NCI-H526 (cell line): ENCODE results near the gene PIANP.

ENCODE experiments used
- DNase-seq, 2 experiments: peaks; one replicate each; lab custom pipeline; 2025; lab: John Stamatoyannopoulos, UW

Gene PIANP

DNA sequence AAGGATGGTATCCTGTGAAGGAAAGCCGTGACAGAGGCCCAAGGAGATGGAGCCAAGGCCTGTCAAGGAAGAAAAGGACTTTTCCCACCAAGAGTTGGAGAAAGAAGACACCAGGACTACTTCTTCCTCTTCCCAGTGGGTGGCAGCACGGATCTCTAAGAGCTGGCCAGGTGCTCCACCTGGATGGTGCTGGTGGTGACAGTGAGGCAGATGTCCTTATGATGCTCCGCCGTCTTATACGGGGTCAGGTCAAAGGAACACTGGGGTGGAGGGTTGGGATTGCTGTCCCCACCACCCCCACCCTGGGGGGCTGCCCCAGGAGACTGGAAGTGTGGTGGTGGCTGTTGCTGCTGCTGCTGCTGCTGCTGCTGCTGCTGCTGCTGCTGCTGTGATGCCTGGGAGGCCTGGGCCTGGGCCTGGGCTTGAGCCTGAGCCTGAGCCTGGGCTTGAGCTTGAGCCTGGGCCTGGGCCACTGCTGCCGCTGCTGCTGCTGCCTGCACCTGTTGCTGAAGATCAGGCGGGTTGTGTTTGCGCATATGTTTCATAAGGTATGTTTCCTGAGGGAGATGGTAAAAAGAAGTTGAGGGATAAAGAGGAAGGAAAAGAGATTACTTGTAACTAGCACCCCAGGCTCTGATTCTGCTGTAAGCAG, 32.9 kb downstream of the PIANP start:
- peak in 1 of 2 experiments; percentile 54 for DNase-seq

DNA sequence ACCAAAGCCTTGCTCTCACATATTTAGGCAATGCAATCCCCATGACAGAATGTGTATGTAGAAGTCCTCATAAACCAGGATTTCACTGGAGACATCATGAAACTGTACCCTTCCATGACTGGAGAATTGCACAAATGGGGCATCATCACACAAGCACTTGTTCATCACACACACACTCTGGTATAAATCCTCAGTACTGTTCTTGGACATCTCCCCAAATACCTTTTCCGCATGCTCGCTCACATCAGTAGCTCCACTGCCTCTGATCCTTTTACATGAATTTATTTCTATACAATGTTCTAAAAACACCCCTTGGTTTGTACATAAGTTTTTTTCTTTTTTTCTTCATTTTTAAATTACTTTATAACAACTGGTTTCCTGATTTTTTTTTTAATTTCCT, 34.4 kb downstream of the PIANP start:
- no peak for DNase-seq

DNA sequence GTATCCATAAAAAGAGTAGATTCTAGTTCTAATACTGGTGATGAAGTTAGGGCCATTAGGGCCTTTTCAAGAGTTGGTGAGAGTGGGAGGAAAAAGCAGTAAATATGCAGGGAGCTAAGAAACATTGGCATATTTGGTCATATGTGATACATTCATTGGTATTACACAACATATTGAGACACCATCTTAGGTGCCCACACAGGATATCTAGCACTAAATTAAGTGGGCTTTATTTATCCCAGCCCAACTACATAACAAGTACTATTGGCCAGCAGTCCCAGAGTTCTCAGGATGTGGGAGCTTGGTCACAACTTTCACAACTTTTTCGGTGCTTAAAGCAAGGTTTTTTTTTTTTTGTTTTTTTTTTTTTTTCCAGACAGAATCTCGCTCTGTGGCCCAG, 35.7 kb downstream of the PIANP start:
- no peak for DNase-seq

DNA sequence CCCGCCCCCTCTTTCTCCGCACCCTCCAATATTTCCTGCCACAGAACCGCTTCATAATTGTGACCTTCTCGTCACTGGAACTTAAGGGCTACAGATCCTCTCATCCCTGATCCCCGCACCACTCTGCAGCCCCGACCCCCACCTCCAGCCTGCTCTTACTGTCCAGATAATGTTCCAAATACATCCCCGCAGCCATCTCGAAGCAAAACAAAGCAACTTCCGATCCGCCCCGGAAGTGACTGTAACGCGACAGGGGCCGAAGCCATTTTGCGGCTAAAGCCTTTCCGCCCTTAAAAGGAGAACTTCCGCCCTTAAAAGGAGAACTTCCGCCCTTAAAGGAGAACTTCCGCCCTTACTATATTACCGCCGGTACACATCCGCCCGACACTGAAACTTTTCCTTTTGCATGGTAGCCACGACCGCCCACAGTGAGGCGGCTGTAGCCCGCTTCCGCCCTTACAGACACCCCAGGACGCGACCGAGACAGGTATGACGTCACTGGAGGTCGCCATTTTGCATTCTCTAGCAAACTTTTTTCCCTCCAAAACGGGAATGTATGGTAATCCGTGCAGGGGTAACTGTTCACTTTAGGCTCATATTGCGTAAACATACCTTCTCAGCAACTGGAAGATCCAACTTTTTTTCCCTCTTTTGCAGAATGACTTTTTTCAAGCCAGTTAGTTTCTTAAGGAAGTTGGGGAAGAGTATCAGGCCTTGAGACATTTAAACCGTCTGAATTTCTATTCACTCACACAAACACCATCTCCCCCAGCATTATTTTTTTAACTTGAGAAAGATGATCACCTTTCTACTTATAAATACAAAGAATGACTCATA, 37.5 kb downstream of the PIANP start, which contains the start of gene ING4:
Gene ING4, minus strand, starts transcription at position 214 of the 837 bp plus-strand sequence. Its CDS starts 18 bp downstream, at position 196.
- peak; percentile 99 for DNase-seq

DNA sequence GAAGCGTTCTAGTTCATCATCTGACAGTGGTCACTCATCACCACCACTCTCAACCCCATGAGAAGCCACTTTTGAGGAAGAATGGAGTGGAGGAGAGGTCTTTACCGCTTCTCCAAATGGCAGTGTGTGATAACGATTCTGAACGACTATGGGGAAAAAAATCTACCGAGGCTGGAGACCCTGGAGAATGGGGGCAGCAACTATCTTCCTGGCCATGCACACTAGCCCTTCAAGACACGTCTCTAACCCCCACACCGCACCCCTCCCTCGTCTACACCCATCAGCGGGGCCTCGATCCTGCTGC, 38.1 kb downstream of the PIANP start:
- no peak for DNase-seq

DNA sequence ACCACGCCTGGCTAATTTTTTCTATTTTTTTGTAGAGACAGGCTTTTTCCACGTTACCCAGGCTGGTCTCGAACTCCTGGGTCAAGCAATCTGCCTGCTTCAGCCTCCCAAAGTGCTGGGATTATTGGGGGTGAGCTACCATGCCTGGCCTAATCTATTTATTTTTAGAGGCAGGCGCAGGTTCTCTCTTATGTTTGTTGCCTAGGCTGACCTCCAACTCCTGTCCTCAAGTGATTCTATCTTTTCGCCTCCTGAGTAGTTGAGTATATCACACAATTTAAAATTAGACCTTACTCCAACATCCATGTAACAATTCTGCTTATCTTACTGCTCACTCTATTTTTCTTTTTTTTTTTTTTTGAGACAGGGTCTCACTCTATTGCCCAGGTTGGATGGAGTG, 46.6 kb downstream of the PIANP start:
- no peak for DNase-seq

DNA sequence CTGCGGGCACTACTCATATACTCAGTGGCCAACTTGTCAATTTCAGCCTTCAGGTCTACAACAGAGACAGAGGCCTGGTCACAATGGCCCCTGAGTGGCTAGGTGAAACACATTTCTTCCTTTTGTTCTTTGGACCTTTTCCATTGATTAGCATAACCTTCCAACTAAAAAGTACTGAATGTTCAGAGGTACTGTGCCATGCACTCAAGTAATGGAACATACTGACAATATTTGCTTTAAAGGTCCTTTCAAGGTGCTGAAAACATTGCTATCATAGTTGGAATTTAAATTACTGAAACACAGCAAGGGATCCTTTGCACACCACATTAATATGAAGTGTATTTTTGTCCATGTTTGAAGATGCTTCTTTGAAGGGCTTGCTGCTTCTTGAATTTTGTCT, 47.3 kb downstream of the PIANP start:
- no peak for DNase-seq

DNA sequence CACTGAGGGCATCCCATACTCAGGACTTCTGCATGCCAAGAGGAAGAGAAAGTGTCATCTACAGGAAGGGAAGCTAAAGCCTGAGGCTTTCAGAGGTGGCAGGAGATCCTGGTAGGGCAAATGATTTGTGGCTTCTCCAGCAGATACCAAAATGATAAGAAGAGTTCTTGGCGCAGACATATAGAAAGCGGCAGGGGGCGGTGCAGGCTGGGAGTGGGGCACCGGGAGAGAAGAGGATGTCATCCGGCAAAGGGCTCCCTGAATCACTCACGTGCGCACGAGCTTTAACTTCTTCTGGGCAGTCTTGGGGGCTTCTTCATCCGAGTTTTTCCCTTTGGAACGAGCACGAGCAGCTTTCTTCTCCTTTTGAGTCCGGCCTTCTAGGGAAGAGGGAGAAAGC, 48.2 kb downstream of the PIANP start:
- DNase-seq = no peak

DNA sequence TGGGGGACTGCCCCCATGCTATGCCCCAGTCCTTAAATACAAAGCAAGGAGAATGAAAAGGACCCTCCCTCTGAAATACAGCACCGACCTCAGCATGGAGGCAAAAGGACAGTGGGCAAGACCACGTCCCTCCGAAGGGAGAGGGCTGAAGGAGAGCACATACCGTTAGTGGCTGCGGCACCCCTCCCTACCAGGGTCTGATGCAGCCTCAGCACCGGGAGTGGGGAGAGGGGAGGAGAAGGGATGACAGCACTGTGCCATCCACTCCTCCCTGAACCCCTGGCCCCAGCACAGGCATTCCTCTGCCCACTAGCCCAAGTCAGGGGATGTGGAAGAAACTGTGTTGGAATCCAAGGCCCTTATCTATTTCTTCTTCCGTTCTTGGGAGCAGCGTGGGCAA, 49.8 kb downstream of the PIANP start:
- no peak for DNase-seq

DNA sequence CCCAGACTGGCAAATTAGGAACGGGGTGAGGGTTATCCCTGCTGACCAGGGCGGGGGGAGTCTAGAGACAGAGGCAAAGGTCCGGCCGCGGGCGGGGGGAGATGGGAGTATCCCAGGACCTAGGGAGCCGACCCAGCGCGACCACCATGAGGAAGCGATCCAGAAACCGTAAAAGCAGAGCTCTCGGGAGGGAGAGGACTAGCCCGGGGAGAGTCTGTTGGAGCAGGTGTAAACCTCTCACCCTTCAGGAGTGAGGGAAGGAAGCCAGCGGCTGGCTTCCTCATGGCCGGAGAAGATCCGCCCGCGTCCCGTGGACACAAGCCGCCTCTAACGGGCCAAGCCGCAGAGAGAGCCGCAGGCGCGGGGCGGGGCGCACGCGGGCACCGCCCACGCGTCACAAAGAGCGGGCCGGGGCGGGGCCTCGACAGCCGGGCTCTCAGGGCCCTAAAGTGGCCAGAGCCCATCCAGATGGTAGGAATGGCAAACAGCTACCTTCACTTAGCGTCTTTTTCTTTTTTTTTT, 53.5 kb downstream of the PIANP start, which contains the start of gene ACRBP:
Gene ACRBP, minus strand, starts transcription at position 350 of the 522 bp plus-strand sequence. Its CDS starts 66 bp downstream, at position 284.
- DNase-seq = peak in 1 of 2 experiments; percentile 84

DNA sequence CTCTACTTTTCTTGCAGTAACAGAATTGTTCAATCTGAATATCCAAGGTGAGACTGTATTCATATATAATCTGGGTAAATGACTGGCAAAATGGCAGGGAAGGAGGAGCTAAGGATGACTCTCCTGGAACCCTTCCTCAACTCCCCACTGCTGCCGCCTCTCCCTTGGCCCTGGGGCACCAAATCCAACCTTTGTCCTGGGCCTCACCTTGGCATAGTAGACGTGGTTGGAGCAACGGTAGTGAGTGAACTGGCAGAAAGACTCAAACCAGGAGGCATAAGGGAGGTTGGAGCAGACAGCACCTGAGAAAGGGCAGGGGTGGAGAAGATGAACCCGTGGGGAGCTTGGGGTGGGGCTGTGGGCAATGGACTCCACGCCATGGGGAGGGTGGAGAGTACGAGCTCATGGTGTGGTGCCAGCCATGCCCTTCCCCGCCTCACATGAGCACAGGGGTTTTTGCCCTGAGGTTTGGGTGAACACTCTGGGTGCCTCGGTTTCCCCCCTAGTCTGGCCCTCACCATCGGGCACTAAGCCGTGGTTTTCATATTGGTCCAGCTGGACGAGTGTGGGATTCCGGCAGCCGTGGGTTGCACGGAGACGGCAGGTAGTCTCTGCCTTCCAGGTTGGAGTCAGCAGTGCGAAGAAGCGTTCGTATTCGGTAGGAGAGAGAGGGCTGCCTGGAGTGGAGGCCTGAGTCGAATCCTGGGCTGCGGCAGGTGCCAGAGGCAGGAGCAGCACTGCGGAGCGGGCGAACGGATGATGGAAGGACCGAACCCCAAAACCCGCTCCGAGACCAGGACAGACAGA, 54.1 kb downstream of the PIANP start:
- DNase-seq = peak in 1 of 2 experiments; percentile 26

DNA sequence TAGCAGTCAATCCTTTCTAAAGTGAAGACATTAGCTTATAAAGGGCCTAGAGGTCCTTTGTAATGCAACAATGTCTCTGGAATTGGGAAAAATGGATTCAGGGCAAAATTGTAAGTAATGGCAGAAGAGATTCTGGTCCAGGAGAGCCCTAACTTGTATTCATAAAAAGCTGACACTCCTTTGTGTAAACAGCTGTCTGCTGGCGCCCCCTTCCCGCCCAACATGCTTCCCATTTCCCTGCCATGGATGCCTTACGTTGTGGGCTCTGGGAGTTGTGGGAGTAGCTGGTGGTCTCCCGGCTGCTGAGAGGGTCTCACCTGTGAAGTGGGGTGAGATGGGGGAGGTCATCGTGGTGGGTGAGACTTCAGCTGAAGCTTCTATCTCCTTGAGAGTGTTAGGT, 55.7 kb downstream of the PIANP start:
- DNase-seq = peak in 1 of 2 experiments; percentile 36

DNA sequence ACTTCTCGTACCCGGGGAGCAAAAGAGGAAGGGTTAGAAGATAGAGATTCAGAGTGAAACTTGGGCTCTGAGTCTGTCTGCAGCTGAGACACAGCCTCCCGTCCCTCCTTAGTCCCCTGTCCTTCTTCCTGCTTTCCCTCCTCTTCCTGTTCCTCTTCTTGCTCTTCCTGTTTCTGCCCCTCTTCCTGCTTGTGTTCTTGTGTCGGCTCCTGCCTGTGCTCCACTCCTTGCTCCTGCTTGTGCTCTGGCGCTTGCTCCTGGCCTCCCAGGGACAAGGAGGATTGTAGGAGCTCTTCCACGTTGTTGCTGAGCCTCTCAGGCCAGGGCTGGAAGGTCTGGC, 56.4 kb downstream of the PIANP start:
- DNase-seq = no peak
